NB4 (cell line): ENCODE results near the gene APAF1.

Source experiments
- MAX ChIP-seq: IDR thresholded peaks from 2 replicates; pipeline ENCODE4 v1.6.1; 2011; ENCODE audit warnings: low read depth, low read length
- POLR2A ChIP-seq: IDR thresholded peaks from 2 replicates; pipeline ENCODE4 v1.6.1; 2011; ENCODE audit warnings: mild to moderate bottlenecking; ENCODE audit not compliant: insufficient read length; ENCODE audit errors: extremely low read depth

- no peak for TF ChIP-seq MAX
- TF ChIP-seq POLR2A = no peak
These were observed 92.9 kb downstream of the APAF1 start for GRCh38 chr12:98738002-98738401.
